Neural progenitor cell (in vitro differentiated cells): ENCODE measurements around the gene GALNT17. TPM values are rescaled to one million over a fixed set of nuclear protein-coding genes. Genes with fewer than 3 reads are reported as not detected.

ENCODE experiments used
- DNase-seq: peaks from one replicate; pipeline ENCODE4 v3.0.0-alpha.2; 2016; ENCODE audit warnings: low spot score
- H2AFZ ChIP-seq: fragments of 200-600 bp; sonication (generic); replicated peaks from 2 replicates; pipeline ENCODE4 v1.6.1; 2016; ENCODE audit warnings: antibody characterized with exemption
- H3F3A ChIP-seq: fragments of 200-600 bp; sonication (generic); 2 replicates; pipeline ENCODE4 v1.6.1; 2016; ENCODE audit warnings: antibody characterized with exemption, low read depth
- H3K27ac ChIP-seq: fragments of 200-600 bp; sonication (generic); 2 replicates; pipeline ENCODE4 v1.5.1; 2016; ENCODE audit warnings: mild to moderate bottlenecking
- H3K27me3 ChIP-seq: fragments of 200-600 bp; sonication (generic); 2 replicates; pipeline ENCODE4 v1.6.1; 2016; ENCODE audit warnings: mild to moderate bottlenecking, moderate library complexity
- H3K36me3 ChIP-seq: fragments of 200-600 bp; sonication (generic); 2 replicates; pipeline ENCODE4 v1.5.1; 2016
- H3K4me1 ChIP-seq: fragments of 200-600 bp; sonication (generic); 2 replicates; pipeline ENCODE4 v1.6.1; 2016; ENCODE audit warnings: mixed run types
- H3K4me2 ChIP-seq: fragments of 200-600 bp; sonication (generic); 2 replicates; pipeline ENCODE4 v1.6.1; 2016
- H3K4me3 ChIP-seq: fragments of 200-600 bp; sonication (generic); 2 replicates; pipeline ENCODE4 v1.5.1; 2016
- H3K79me2 ChIP-seq: fragments of 200-600 bp; sonication (generic); 2 replicates; pipeline ENCODE4 v1.6.1; 2016; ENCODE audit warnings: low read depth
- H3K9ac ChIP-seq: fragments of 200-600 bp; sonication (generic); 2 replicates; pipeline ENCODE4 v1.6.1; 2016
- H3K9me3 ChIP-seq: fragments of 200-600 bp; sonication (generic); 2 replicates; pipeline ENCODE4 v1.5.1; 2016; ENCODE audit warnings: low read depth
- H4K20me1 ChIP-seq: fragments of 200-600 bp; sonication (generic); 2 replicates; pipeline ENCODE4 v1.6.1; 2016; ENCODE audit warnings: low read depth
- H3K27ac Mint-ChIP-seq: 3 replicates; pipeline ENCODE4 v1.8.0; 2021; ENCODE audit warnings: mixed read lengths
- H3K27me3 Mint-ChIP-seq: 2 replicates; pipeline ENCODE4 v1.8.0; 2022; ENCODE audit warnings: low read depth, mild to moderate bottlenecking, inconsistent platforms, moderate library complexity, mixed read lengths; ENCODE audit not compliant: insufficient read depth
- H3K36me3 Mint-ChIP-seq: 3 replicates; pipeline ENCODE4 v1.8.0; 2021; ENCODE audit warnings: mixed read lengths
- H3K4me1 Mint-ChIP-seq: 3 replicates; pipeline ENCODE4 v1.8.0; 2021; ENCODE audit warnings: mixed read lengths
- H3K4me3 Mint-ChIP-seq: 3 replicates; pipeline ENCODE4 v1.8.0; 2021; ENCODE audit warnings: mild to moderate bottlenecking, moderate library complexity, mixed read lengths
- H3K9me3 Mint-ChIP-seq: 3 replicates; pipeline ENCODE4 v1.8.0; 2020; ENCODE audit warnings: mixed read lengths
- EZH2 ChIP-seq: fragments of 200-600 bp; sonication (generic); IDR thresholded peaks from 2 replicates; pipeline ENCODE4 v1.6.1; 2017; ENCODE audit warnings: antibody characterized with exemption, mild to moderate bottlenecking, moderate library complexity
- EZH2phosphoT487 ChIP-seq: fragments of 200-600 bp; sonication (generic); IDR thresholded peaks from 2 replicates; pipeline ENCODE4 v1.6.1; 2017; ENCODE audit warnings: antibody characterized with exemption
- total RNA-seq: library from RNA; depleted of rRNA; stranded (reverse); fragments of >200 nt; gene quantifications from 2 replicates; pipeline ENCODE4 v1.2.3, GENCODE V29; 2015; ENCODE audit warnings: low replicate concordance
- TF ChIP-seq, protein P1 (sequence below): fragments of 200-600 bp; sonication (generic); IDR thresholded peaks from 2 replicates; pipeline ENCODE4 v1.5.1; 2017; ENCODE audit warnings: antibody characterized with exemption, mild to moderate bottlenecking

Gene GALNT17
- total RNA-seq, 1 donor from 2014 or later = 17.1 TPM

DNA sequence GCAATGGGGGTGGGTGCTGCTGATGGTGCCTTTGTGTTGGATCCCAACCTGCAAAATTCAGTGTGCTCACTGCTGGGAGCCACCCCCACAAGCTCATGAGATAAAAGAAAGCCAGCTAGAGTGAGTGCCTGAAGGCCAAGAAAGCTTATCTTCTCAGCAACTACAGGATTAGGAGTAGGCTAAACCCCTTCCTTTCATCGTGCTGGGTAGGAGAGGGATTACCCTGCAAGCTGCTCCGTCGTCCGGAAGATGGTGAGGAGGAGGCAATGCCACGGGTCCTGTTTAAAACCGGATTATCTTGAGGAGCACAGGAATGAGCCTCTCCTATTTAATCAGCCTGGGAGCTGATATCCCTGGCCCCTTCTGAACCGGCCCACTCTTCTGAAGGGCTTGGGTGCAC is 258.0 kb downstream of the GALNT17 start:
- DNase-seq = peak; percentile 88
- H3K27me3 ChIP-seq = no peaks in the 10 kb centered on the region
- TF ChIP-seq EZH2phosphoT487 (peak; percentile 28), EZH2 (no peak)
- no peak overlapping the region for H2AFZ ChIP-seq
- H4K20me1 ChIP-seq = no peaks in the 10 kb centered on the region
- H3K9ac ChIP-seq = no peak overlapping the region
- Mint-ChIP-seq H3K36me3 (peaks cover 20% of the 10 kb centered on the region), H3K4me3 (no peak overlapping the region), H3K27me3 (peaks cover 11% of the 10 kb centered on the region), H3K27ac (peak overlapping the region; percentile 82), H3K4me1 (peaks cover 21% of the 10 kb centered on the region), H3K9me3 (peaks cover 25% of the 10 kb centered on the region)
- H3K4me3 ChIP-seq = no peak overlapping the region
- H3K79me2 ChIP-seq = peaks cover 21% of the 10 kb centered on the region
- no peaks in the 10 kb centered on the region for H3K36me3 ChIP-seq
- peaks cover 24% of the 10 kb centered on the region for H3F3A ChIP-seq
- H3K4me1 ChIP-seq = peaks cover 29% of the 10 kb centered on the region
- H3K4me2 ChIP-seq = peak overlapping the region; percentile 54
- H3K27ac ChIP-seq = peak overlapping the region; percentile 80
- no peaks in the 10 kb centered on the region for H3K9me3 ChIP-seq

DNA sequence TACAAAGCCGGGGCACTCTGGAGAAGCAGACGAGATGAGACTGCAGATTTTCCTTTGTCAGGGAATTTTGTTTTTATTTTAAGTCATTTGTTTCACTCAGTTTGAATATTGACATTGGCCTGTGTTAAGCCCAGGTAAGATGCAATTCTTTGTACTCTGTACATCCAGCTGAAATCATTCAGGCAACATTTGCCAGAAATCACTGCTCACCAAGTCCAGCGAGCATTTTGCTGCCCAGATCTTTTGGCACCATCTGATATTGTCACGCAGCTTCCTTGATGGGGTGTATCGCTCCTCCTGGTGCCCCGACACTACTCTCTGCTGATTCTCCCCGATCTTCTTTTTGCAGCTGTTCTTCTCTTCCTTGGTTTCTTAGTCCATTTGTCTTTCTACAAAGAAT is 261.7 kb downstream of the GALNT17 start:
- no peaks in the 10 kb centered on the region for H4K20me1 ChIP-seq
- peaks cover 11% of the 10 kb centered on the region for H3K36me3 ChIP-seq
- H3K27me3 ChIP-seq = no peaks in the 10 kb centered on the region
- H3K79me2 ChIP-seq = peaks cover 16% of the 10 kb centered on the region
- no peak for DNase-seq
- H3K4me3 ChIP-seq = no peak overlapping the region
- H3F3A ChIP-seq = peaks cover 24% of the 10 kb centered on the region
- H3K4me1 Mint-ChIP-seq = peaks cover 14% of the 10 kb centered on the region
- H3K9me3 Mint-ChIP-seq = peaks cover 32% of the 10 kb centered on the region
- H3K4me1 ChIP-seq = peaks cover 25% of the 10 kb centered on the region
- H3K27ac ChIP-seq = no peak overlapping the region
- H3K27ac Mint-ChIP-seq = no peak overlapping the region
- H3K4me2 ChIP-seq = no peak overlapping the region
- H3K27me3 Mint-ChIP-seq = peaks cover 9% of the 10 kb centered on the region
- no peak overlapping the region for H3K4me3 Mint-ChIP-seq
- H2AFZ ChIP-seq = no peak overlapping the region
- no peak overlapping the region for H3K9ac ChIP-seq
- no peak for TF ChIP-seq EZH2
- TF ChIP-seq, protein P1, sequence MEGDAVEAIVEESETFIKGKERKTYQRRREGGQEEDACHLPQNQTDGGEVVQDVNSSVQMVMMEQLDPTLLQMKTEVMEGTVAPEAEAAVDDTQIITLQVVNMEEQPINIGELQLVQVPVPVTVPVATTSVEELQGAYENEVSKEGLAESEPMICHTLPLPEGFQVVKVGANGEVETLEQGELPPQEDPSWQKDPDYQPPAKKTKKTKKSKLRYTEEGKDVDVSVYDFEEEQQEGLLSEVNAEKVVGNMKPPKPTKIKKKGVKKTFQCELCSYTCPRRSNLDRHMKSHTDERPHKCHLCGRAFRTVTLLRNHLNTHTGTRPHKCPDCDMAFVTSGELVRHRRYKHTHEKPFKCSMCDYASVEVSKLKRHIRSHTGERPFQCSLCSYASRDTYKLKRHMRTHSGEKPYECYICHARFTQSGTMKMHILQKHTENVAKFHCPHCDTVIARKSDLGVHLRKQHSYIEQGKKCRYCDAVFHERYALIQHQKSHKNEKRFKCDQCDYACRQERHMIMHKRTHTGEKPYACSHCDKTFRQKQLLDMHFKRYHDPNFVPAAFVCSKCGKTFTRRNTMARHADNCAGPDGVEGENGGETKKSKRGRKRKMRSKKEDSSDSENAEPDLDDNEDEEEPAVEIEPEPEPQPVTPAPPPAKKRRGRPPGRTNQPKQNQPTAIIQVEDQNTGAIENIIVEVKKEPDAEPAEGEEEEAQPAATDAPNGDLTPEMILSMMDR = no peak
- no peak for TF ChIP-seq EZH2phosphoT487
- H3K36me3 Mint-ChIP-seq = peaks cover 20% of the 10 kb centered on the region
- peaks cover 9% of the 10 kb centered on the region for H3K9me3 ChIP-seq

DNA sequence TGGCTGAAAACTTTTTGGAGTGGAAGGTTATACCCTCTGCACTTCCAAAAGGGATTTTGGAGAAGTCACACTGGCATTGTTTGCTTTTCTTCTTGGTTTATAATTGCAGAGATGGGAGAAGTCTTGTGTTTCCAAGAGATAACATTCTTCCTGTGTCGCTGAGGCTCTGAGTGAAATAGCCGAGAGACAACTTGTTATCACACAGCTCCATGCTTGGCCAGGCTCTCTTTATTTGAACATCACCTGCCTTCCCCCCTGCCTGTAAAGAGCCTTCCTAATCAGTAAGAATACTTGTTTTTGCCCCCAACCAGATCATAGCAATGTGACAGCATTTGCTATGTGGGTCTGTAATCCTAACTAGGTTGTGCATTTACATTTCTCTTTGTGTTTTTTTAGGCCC is 270.7 kb downstream of the GALNT17 start:
- Mint-ChIP-seq H3K4me1 (peaks cover 21% of the 10 kb centered on the region), H3K27ac (no peak overlapping the region), H3K4me3 (no peak overlapping the region), H3K27me3 (no peaks in the 10 kb centered on the region), H3K9me3 (peaks cover 19% of the 10 kb centered on the region), H3K36me3 (peaks cover 3% of the 10 kb centered on the region)
- Histone ChIP-seq H3K9me3 (no peaks in the 10 kb centered on the region), H3F3A (no peaks in the 10 kb centered on the region), H3K79me2 (peaks cover 12% of the 10 kb centered on the region), H3K4me1 (peaks cover 13% of the 10 kb centered on the region), H3K4me3 (no peak overlapping the region), H3K9ac (no peak overlapping the region), H3K4me2 (no peak overlapping the region), H3K36me3 (no peaks in the 10 kb centered on the region), H4K20me1 (no peaks in the 10 kb centered on the region), H2AFZ (no peak overlapping the region), H3K27me3 (no peaks in the 10 kb centered on the region), H3K27ac (no peak overlapping the region)
- DNase-seq = no peak
- TF ChIP-seq EZH2phosphoT487 (no peak), EZH2 (no peak)
- TF ChIP-seq, protein P1 = no peak

DNA sequence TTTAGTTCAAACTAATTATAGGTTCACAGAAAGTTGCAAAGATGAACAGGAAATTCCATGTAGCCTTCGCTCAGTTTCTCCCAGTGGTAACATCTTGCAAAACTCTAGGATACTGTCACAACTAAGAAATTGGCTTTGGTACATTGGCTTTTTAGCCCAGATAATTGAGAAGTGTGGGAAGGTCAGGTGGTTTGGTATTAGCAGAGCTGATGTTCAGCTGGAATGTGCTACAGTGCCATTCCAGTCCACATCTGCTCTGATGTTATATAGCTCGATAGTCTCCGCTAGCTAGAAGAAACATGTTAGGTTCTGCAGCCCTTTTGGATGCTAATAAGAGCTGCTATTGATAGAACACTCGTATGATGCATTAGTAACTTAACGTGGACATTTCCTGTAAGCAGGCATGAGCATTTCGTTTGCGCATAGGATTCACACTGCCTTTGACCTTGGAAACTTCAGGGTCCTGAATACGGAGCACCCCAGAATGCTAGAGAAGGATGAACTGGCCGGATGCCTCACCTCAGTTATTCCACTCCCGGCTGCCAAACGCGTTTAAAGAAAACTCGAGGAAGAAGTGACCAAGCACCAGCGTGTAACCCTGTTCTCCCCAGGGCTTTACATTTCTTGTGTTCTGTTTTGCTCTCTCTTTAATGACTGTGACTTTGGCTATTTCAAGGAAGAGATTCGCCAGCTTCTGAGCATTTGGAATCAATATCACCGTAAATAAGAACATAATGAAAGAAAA is 271.4 kb downstream of the GALNT17 start:
- H3K4me1 Mint-ChIP-seq = peaks cover 21% of the 10 kb centered on the region

More for the DNA sequence above, 271.4 kb downstream of the GALNT17 start:
- peaks cover 17% of the 10 kb centered on the region for H3K9me3 Mint-ChIP-seq
- peaks cover 2% of the 10 kb centered on the region for H3K36me3 Mint-ChIP-seq
- DNase-seq = no peak
- no peaks in the 10 kb centered on the region for H3K9me3 ChIP-seq
- H4K20me1 ChIP-seq = no peaks in the 10 kb centered on the region
- H3K4me3 ChIP-seq = no peak overlapping the region
- H3K4me2 ChIP-seq = no peak overlapping the region
- H3K79me2 ChIP-seq = peaks cover 7% of the 10 kb centered on the region
- H3K4me3 Mint-ChIP-seq = no peak overlapping the region
- no peak overlapping the region for H3K27ac Mint-ChIP-seq
- no peaks in the 10 kb centered on the region for H3F3A ChIP-seq
- no peaks in the 10 kb centered on the region for H3K27me3 ChIP-seq
- TF ChIP-seq EZH2phosphoT487 = no peak
- TF ChIP-seq, protein P1 = no peak
- no peak for TF ChIP-seq EZH2
- H3K9ac ChIP-seq = no peak overlapping the region
- no peak overlapping the region for H3K27ac ChIP-seq
- H3K4me1 ChIP-seq = peaks cover 13% of the 10 kb centered on the region
- H3K27me3 Mint-ChIP-seq = no peaks in the 10 kb centered on the region
- H2AFZ ChIP-seq = no peak overlapping the region
- H3K36me3 ChIP-seq = no peaks in the 10 kb centered on the region
